GM21515 (cell line): ENCODE data around the gene SLC9A4.
A peak's percentile ranks its signal among the peaks of the same experiment; 100 is the strongest.

ENCODE experiments used
- ATAC-seq: cut with Tn5 transposase; IDR thresholded peaks from one replicate; pipeline ENCODE4 v1.9.1; 2021; ENCODE audit not compliant: unreplicated experiment

The SLC9A4 gene

GRCh38 chr2:102473020-102473419 is at the start of gene SLC9A4:
Gene SLC9A4 (plus strand): TSS chr2:102473226. CDS start chr2:102473760, 534 bp downstream.
- peak; percentile 80 for ATAC-seq

GRCh38 chr2:102423368-102423767 is 49.7 kb upstream of the SLC9A4 start:
- no peak for ATAC-seq

GRCh38 chr2:102424754-102425153 is 48.3 kb upstream of the SLC9A4 start:
- peak; percentile 92 for ATAC-seq

- no peak for ATAC-seq
These were observed 47.4 kb upstream of the SLC9A4 start for GRCh38 chr2:102425441-102426132.

GRCh38 chr2:102427249-102427648 is 45.8 kb upstream of the SLC9A4 start:
- no peak for ATAC-seq

GRCh38 chr2:102428573-102428972 is 44.5 kb upstream of the SLC9A4 start:
- ATAC-seq: no peak

GRCh38 chr2:102432386-102432785 is 40.6 kb upstream of the SLC9A4 start:
- no peak for ATAC-seq

- ATAC-seq: no peak
These were observed 38.9 kb upstream of the SLC9A4 start for GRCh38 chr2:102433973-102434654.

- ATAC-seq: peak; percentile 58
These were observed 38.2 kb upstream of the SLC9A4 start for GRCh38 chr2:102434655-102435381.

- no peak for ATAC-seq
These were observed 37.3 kb upstream of the SLC9A4 start for GRCh38 chr2:102435741-102436140.

GRCh38 chr2:102436323-102436722 is 36.7 kb upstream of the SLC9A4 start:
- ATAC-seq: no peak

GRCh38 chr2:102437122-102437521 is 35.9 kb upstream of the SLC9A4 start:
- ATAC-seq: no peak

- no peak for ATAC-seq
These were observed 34.9 kb upstream of the SLC9A4 start for GRCh38 chr2:102438111-102438510.

GRCh38 chr2:102438578-102438977 is 34.4 kb upstream of the SLC9A4 start:
- ATAC-seq: no peak

GRCh38 chr2:102439065-102439695 is 33.8 kb upstream of the SLC9A4 start:
- ATAC-seq: no peak

- ATAC-seq: peak; percentile 76
These were observed 29.8 kb upstream of the SLC9A4 start for GRCh38 chr2:102442967-102443828.

- ATAC-seq: no peak
These were observed 28.8 kb upstream of the SLC9A4 start for GRCh38 chr2:102444233-102444632.

GRCh38 chr2:102446936-102447335 is 26.1 kb upstream of the SLC9A4 start:
- no peak for ATAC-seq

- no peak for ATAC-seq
These were observed 23.6 kb upstream of the SLC9A4 start for GRCh38 chr2:102449370-102449974.

GRCh38 chr2:102451968-102452367 is 21.1 kb upstream of the SLC9A4 start:
- no peak for ATAC-seq
